NCI-H2171 (cell line): Measurements from ENCODE around the gene ATP1A4.
A peak's percentile ranks its signal among the peaks of the same experiment; 100 is the strongest.
"Not testable (repeated sequence)": the region's sequence is repeated elsewhere in the genome, so short reads cannot be mapped to it uniquely, and the experiment has no call there.

Source experiments
- DNase-seq: peaks from one replicate; lab custom pipeline; 2025; lab: John Stamatoyannopoulos, UW

The ATP1A4 gene

GRCh38 chr1:160151303-160151702 is at the start of gene ATP1A4:
Gene ATP1A4, plus strand, starts transcription at chr1:160151603. Its CDS starts 438 bp downstream, at chr1:160152041.
- no peak for DNase-seq

- no peak for DNase-seq
Observed at GRCh38 chr1:160101717-160102522, 49.5 kb upstream of the ATP1A4 start.

GRCh38 chr1:160103658-160104408 is 47.6 kb upstream of the ATP1A4 start:
- peak; percentile 11 for DNase-seq

- DNase-seq: no peak
Observed at GRCh38 chr1:160104486-160104885, 46.9 kb upstream of the ATP1A4 start.

GRCh38 chr1:160105155-160105554 is 46.2 kb upstream of the ATP1A4 start:
- no peak for DNase-seq

- no peak for DNase-seq
Observed at GRCh38 chr1:160107512-160107911, 43.9 kb upstream of the ATP1A4 start.

GRCh38 chr1:160108888-160109662 is 42.3 kb upstream of the ATP1A4 start:
- DNase-seq: peak; percentile 12

- DNase-seq: no peak
Observed at GRCh38 chr1:160109686-160110085, 41.7 kb upstream of the ATP1A4 start.

GRCh38 chr1:160111462-160111861 is 39.9 kb upstream of the ATP1A4 start:
- DNase-seq: not testable (repeated sequence)

GRCh38 chr1:160112357-160112756 is 39.0 kb upstream of the ATP1A4 start:
- DNase-seq: peak; percentile 40

GRCh38 chr1:160113407-160113806 is 38.0 kb upstream of the ATP1A4 start:
- no peak for DNase-seq

- no peak for DNase-seq
Observed at GRCh38 chr1:160114085-160114484, 37.3 kb upstream of the ATP1A4 start.

GRCh38 chr1:160115545-160116282 is 35.7 kb upstream of the ATP1A4 start, which contains the start of gene ATP1A2:
Gene ATP1A2, plus strand, starts transcription at chr1:160115759. Its CDS starts 103 bp downstream, at chr1:160115862.
- no peak for DNase-seq

- no peak for DNase-seq
Observed at GRCh38 chr1:160116283-160117147, 34.9 kb upstream of the ATP1A4 start.

- DNase-seq: no peak
Observed at GRCh38 chr1:160117300-160117699, 34.1 kb upstream of the ATP1A4 start.

- DNase-seq: no peak
Observed at GRCh38 chr1:160117709-160118183, 33.7 kb upstream of the ATP1A4 start.

GRCh38 chr1:160118928-160119327 is 32.5 kb upstream of the ATP1A4 start:
- DNase-seq: no peak

- DNase-seq: no peak
Observed at GRCh38 chr1:160120797-160121196, 30.6 kb upstream of the ATP1A4 start.

- DNase-seq: no peak
Observed at GRCh38 chr1:160121388-160121787, 30.0 kb upstream of the ATP1A4 start.

GRCh38 chr1:160122978-160123495 is 28.4 kb upstream of the ATP1A4 start:
- no peak for DNase-seq
